Stimulated activated effector memory CD8-positive, alpha-beta T cell treated with anti-CD3 and anti-CD28 coated beads, Interleukin-12 subunit alpha, Interleukin-12 subunit beta, amount 100 ng/mL, for 72 hours (primary cell): ENCODE data around the gene ATP9A.
"Not testable (repeated sequence)": the region's sequence is repeated elsewhere in the genome, so short reads cannot be mapped to it uniquely, and the experiment has no call there.

Experiments
- ATAC-seq: fragments of 150-1000 bp; cut with Tn5 transposase; 2 replicates; pipeline ENCODE4 v1.10.0; 2021
- DNase-seq, 2 donors: peaks; one replicate each; pipeline ENCODE4 v3.0.0; 2021 to 2022; ENCODE audit warnings: low spot score in 2 of 2
- H3K27ac Mint-ChIP-seq: one replicate; pipeline ENCODE4 v1.8.0; 2022; ENCODE audit warnings: mild to moderate bottlenecking, mixed read lengths
- H3K36me3 Mint-ChIP-seq: one replicate; pipeline ENCODE4 v1.8.0; 2022; ENCODE audit warnings: mild to moderate bottlenecking, mixed read lengths
- H3K4me1 Mint-ChIP-seq: one replicate; pipeline ENCODE4 v1.8.0; 2022; ENCODE audit warnings: mixed read lengths
- H3K4me3 Mint-ChIP-seq: one replicate; pipeline ENCODE4 v1.8.0; 2022; ENCODE audit warnings: mild to moderate bottlenecking, mixed read lengths
- H3K9me3 Mint-ChIP-seq: one replicate; pipeline ENCODE4 v1.8.0; 2022; ENCODE audit warnings: mixed read lengths

Gene ATP9A, protein sequence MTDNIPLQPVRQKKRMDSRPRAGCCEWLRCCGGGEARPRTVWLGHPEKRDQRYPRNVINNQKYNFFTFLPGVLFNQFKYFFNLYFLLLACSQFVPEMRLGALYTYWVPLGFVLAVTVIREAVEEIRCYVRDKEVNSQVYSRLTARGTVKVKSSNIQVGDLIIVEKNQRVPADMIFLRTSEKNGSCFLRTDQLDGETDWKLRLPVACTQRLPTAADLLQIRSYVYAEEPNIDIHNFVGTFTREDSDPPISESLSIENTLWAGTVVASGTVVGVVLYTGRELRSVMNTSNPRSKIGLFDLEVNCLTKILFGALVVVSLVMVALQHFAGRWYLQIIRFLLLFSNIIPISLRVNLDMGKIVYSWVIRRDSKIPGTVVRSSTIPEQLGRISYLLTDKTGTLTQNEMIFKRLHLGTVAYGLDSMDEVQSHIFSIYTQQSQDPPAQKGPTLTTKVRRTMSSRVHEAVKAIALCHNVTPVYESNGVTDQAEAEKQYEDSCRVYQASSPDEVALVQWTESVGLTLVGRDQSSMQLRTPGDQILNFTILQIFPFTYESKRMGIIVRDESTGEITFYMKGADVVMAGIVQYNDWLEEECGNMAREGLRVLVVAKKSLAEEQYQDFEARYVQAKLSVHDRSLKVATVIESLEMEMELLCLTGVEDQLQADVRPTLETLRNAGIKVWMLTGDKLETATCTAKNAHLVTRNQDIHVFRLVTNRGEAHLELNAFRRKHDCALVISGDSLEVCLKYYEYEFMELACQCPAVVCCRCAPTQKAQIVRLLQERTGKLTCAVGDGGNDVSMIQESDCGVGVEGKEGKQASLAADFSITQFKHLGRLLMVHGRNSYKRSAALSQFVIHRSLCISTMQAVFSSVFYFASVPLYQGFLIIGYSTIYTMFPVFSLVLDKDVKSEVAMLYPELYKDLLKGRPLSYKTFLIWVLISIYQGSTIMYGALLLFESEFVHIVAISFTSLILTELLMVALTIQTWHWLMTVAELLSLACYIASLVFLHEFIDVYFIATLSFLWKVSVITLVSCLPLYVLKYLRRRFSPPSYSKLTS

DNA sequence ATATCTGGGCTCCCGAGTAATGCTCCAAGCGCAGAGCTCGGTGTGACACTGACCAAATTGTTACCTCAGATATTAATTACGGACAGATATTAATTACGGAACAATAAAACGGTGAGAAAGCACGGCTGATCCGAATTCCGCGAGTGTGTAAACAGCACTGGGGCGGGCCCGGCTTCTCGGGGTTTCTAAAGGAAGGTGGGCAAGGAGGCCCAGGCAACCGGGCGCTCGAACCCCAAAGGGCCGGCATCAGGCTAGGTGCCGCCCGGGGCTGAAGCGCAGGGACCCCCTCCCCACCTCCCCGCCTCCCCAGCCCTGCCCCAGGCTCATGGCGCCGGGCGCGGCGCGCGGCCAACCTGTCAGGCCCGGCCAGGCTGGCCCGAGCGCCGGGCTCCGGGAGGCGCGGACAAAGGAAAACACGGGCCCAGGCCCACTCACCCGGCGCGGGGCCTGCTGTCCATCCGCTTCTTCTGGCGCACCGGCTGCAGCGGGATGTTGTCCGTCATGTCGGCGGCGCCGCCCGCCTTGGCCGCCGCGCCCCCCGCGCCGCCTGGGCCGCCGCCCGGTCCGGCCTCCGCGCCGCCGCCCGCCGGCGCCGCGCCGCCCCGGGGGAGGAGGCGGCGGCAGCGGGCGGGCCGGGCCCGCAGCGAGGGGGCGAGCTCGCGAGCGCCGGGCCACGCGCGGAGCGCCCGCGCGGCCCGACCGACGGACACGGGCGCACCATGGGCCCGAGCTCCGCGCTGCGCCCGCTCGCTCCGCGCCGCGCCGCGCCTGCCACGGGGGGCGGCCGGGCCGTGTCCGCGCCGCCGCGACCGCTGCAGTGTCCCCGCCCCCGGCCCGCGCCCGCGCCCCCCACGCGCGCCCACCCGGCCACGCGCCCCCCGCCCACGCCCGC, at the start of gene ATP9A:
TSS of gene ATP9A (minus strand) at position 524 of the 892 bp plus-strand sequence. CDS start at position 503, 21 bp downstream.
- ATAC-seq (no peak), DNase-seq (peak in 1 of 2 donors; percentile 51)
- H3K36me3 Mint-ChIP-seq = no peaks in the 10 kb centered on the region
- peaks cover 10% of the 10 kb centered on the region for H3K4me1 Mint-ChIP-seq
- peak within 1 kb of the TSS; percentile 61 for H3K4me3 Mint-ChIP-seq
- H3K27ac Mint-ChIP-seq = no peak within 1 kb of the TSS
- H3K9me3 Mint-ChIP-seq = no peaks in the 10 kb centered on the region

DNA sequence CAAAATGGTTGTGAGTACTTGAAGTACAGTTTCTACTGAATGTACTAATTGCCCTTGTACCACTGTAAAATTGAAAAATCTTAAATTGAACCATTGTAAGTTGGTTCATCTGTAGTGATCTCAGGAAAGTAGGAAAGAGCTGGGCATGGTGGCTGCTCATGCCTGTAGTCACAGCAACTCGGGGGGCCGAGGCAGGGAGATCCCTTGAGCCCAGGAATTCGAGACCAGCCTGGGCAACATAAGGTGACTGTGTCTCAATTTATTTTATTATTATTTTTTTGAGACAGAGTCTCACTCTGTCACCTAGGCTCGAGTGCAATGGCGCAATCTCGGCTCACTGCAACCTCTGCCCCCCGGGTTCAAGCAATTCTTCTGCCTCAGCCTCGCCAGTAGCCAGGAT, 48.7 kb upstream of the ATP9A start:
- DNase-seq, H3K4me1 Mint-ChIP-seq, H3K9me3 Mint-ChIP-seq, ATAC-seq, H3K27ac Mint-ChIP-seq, H3K36me3 Mint-ChIP-seq, H3K4me3 Mint-ChIP-seq: not testable (repeated sequence)

DNA sequence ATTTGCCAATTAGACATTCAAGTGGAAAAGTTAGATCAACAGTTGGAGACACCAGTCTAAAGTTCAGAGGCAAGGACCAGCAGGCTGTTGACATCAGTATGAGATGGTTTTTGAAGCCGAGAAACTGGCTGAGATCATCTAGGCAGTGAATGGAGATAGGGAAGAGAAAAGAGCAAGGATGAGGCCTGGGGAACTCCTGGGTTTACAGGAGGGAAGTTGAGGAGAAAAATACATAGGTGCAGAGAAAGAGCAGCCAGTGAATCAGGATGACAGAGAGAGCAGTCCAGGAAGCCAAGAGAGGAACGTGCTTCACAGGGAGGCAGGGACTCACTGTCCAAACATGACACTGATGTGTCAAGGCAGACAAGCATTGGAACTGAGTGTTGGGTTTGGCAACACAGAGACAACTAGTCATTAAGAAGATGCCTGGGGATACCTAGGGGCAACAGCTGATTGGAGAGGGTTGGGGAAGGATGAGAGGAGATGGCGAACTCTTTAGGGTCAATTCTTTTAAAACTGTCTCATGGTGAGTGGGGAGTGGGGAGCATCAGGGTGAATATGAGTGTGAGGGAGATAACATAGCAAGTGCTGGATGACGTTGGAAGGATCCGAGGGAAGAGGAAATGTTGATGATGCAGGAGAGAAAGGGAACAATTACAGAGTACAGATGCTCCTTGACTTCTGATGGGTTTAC, 47.3 kb upstream of the ATP9A start:
- H3K4me1 Mint-ChIP-seq = no peaks in the 10 kb centered on the region
- no peaks in the 10 kb centered on the region for H3K36me3 Mint-ChIP-seq
- H3K9me3 Mint-ChIP-seq = no peaks in the 10 kb centered on the region
- ATAC-seq (no peak), DNase-seq (no peak)
- H3K4me3 Mint-ChIP-seq = no peak overlapping the region
- H3K27ac Mint-ChIP-seq = no peak overlapping the region

DNA sequence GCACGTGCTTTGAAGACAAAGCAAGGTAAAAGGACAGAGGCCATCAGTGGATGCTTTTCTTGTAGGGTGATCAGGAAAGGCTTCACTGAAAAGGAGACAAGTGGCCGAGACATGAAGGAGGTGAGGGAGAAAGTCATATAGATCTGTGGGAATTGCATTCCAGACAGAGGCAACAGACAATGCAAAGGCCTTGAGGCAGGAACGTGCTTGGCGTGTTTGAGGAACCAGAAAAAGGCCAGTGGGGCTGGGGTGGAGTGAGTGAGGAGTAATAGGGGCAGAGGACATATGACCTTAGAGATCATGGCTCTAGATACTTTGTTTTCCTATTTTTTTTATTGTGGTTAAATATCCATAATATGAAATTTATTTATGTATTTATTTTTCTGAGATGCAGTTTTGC, 44.7 kb upstream of the ATP9A start:
- no peak for ATAC-seq

DNA sequence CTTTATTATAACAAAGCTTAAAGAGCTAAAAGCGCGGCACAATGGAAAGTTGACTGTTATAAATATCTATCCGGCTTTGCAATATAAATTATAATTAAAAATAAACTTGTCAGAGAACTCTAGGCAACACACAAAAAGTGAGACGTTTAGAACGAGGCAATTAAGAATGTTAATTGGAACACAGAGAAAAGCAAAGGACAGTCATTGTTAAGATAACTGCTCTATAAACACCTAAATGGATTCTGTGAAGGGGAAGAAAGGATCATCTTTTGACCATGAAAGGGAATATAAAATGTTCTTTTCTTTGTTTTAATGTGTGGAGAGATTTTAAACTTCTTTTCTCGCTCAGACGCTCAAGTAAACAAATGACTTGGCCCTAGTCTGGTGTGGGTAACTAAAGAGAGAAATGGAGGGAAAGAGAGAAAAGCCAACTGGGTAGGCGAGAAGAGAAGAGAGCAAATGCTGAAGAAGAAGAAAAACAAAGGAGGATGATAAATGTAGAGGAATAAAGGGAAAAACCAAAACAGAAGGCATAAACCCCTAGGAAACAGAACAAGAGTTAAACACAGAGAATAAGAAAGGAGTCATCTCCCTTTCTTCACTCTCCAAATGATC, 43.4 kb upstream of the ATP9A start:
- no peak for ATAC-seq
- no peak for DNase-seq
- Mint-ChIP-seq H3K4me3 (no peak overlapping the region), H3K27ac (no peak overlapping the region), H3K36me3 (no peaks in the 10 kb centered on the region), H3K4me1 (no peaks in the 10 kb centered on the region), H3K9me3 (no peaks in the 10 kb centered on the region)

More for the DNA sequence above, 44.7 kb upstream of the ATP9A start:
- Mint-ChIP-seq H3K4me1 (no peaks in the 10 kb centered on the region), H3K27ac (no peak overlapping the region), H3K4me3 (no peak overlapping the region), H3K9me3 (no peaks in the 10 kb centered on the region), H3K36me3 (no peaks in the 10 kb centered on the region)
- no peak for DNase-seq

DNA sequence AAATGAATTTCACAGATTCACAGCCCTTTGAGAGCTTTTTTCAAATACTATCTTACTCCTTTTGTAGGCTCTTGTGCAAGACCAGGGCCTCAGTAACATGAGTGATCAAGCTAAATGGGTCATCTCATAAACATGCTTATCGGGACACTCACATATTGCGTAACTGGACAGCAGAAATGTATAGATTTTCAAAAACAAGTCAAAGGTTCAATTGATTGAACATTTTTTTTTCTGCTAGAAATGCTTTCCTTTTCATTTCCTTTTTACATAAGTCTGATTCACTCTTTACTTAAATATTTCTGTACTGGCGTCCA, 42.8 kb upstream of the ATP9A start:
- Mint-ChIP-seq H3K27ac (no peak overlapping the region), H3K4me1 (no peaks in the 10 kb centered on the region), H3K36me3 (no peaks in the 10 kb centered on the region), H3K9me3 (no peaks in the 10 kb centered on the region), H3K4me3 (no peak overlapping the region)
- ATAC-seq (no peak), DNase-seq (no peak)

DNA sequence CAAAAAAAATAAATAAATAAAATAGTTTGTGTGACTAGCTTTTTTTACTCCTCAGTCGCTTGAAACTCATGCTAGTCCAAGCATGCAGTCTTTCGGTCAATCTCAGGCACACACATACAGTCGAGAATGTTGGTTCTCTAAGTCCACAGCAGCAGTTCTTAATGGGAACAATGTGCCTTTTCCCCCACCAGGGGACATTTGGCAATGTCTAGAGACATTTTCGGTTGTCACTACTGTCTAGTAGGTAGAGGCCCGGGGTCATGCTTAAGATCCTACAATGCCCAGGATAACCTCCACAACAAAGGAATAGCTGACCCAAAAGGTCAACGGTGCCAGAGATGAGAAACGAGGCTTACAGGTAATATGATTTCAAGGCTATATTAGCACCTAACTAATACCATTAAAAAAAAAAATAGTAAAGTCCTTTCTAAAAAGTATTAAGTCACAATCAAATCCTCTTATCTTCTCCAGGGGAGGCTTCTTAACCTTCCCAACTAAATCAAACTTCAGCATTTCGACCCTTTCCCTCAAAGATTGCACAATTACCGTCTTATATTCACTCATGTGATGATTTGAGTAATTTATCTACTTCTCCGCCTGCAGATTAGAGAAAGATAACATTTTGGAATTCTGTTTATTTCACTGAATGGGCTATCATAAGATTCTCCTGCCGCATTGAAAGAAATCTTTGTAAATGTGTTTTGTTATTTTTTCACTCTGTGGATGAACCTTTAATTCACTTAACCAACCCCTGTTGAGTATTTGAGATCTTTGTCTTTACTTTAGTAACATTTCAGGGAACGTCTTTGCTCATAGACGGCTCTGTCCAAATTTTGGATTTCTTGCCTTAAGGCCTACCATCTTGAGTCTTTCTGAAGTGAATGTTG, 42.2 kb upstream of the ATP9A start:
- Mint-ChIP-seq H3K9me3 (no peaks in the 10 kb centered on the region), H3K4me3 (no peak overlapping the region), H3K4me1 (no peaks in the 10 kb centered on the region), H3K36me3 (no peaks in the 10 kb centered on the region), H3K27ac (no peak overlapping the region)
- DNase-seq (no peak), ATAC-seq (no peak)

DNA sequence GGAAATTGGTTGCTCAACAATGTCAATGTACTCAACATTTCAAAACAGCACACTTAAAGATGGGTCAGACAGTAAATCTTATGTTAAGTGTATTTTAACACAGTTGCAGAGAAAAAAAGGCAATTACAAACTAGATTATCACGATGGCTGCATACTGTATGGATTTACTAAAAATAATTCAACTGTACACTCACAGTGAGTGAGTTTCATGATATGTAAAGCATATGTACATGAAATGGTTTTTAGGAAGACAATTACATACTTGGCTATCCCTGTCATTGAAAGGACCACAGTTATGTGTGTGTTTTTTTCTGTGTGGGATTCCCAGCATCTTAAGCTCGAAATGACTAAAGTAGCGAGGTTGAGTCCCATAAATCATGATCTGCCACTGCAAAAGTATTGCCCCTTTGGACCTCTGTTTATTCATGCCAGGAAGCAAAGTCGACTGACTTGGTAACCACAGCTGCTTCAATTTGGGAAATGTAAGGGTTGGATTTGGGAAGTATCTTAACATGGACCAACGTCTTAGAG, 39.6 kb upstream of the ATP9A start:
- H3K36me3 Mint-ChIP-seq = no peaks in the 10 kb centered on the region
- H3K27ac Mint-ChIP-seq = no peak overlapping the region
- H3K4me1 Mint-ChIP-seq = no peaks in the 10 kb centered on the region
- no peaks in the 10 kb centered on the region for H3K9me3 Mint-ChIP-seq
- DNase-seq (no peak), ATAC-seq (no peak)
- no peak overlapping the region for H3K4me3 Mint-ChIP-seq

DNA sequence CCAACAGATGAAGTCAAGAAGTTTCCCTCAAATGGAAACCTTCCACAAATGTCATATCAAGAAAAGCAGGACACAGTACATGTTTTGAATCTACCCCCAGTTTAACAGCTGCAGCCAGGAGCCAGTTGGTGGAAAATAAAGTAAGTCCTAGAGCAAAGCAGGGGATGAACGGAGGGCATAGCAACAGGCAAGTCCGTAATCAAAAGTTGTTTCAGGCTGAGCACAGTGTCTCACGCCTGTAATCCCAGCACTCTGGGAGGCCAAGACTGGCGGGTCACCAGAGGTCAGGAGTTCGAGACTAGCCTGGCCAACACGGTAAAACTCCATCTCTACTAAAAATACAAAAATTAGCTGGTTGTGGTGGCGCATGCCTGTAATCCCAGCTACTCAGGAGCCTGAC, 36.6 kb upstream of the ATP9A start:
- Mint-ChIP-seq H3K4me3 (no peak overlapping the region), H3K4me1 (peaks cover 5% of the 10 kb centered on the region), H3K9me3 (no peaks in the 10 kb centered on the region), H3K27ac (no peak overlapping the region), H3K36me3 (no peaks in the 10 kb centered on the region)
- no peak for ATAC-seq
- no peak for DNase-seq

DNA sequence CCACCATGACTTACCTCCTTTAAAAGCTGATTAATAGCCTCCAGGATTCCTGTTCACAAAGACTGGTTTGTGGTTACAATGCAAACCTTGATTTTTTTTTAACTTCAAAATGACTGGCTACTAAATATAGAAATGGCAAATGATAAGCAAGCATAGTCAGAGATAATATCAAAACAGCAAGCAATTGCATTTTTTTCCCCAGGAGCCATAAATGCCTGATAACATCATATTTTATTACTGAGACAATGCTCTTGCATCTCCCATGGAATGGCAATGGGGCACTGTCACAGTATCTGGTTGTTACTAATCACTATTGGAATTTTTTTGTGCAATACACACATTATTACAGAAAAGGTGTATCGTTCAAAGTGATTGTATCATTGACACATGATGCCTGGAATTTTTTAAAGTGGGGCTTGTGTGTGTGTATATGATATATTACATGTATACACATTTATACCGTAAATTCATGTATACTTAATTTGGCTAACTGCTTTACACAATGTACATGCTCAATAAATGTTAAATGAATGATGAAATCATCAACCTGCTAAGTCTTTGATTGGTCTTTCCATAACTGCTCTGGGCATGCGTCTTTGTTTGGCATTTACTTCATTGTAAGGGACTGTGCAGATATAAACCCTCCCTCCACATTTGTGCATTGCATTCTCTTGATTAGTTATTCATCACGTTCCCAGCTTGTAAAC, 35.1 kb upstream of the ATP9A start:
- DNase-seq = no peak
- Mint-ChIP-seq H3K4me1 (peaks cover 5% of the 10 kb centered on the region), H3K9me3 (no peaks in the 10 kb centered on the region), H3K4me3 (no peak overlapping the region), H3K36me3 (no peaks in the 10 kb centered on the region), H3K27ac (no peak overlapping the region)
- ATAC-seq = no peak

DNA sequence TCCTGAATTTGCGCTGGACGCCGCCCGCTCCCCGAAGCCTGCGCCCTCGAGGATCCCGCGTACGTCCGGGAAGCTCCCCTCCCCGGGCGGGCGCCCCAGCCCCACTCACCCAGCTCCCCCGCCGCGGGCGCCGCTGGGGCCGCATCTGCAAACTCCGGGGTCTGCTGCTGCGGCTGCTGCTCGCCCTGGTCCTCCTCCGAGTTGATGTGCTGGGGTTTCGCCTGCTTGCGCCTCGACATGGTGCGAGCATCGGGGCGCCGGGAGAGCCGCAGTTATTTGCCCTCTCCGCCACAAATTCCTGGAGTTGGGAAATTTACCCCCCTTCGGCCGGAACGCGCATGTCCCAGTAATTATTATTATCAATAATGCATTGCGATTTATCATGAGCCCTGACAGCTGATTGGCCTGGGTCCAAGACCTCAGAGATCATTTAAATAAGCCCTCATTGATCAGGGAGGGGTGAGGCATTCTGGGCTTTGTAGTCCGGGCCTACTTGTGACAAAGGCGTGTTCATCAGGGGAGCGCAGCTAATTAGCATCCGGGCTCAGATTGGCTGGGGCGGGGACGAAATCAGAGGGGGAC, 34.1 kb upstream of the ATP9A start, which contains the start of gene SALL4:
TSS of gene SALL4 (minus strand) at position 352 of the 582 bp plus-strand sequence. CDS start at position 239, 113 bp downstream.
- ATAC-seq (no peak), DNase-seq (no peak)
- no peaks in the 10 kb centered on the region for H3K36me3 Mint-ChIP-seq
- H3K27ac Mint-ChIP-seq = no peak within 1 kb of the TSS
- no peaks in the 10 kb centered on the region for H3K9me3 Mint-ChIP-seq
- H3K4me1 Mint-ChIP-seq = peaks cover 5% of the 10 kb centered on the region
- H3K4me3 Mint-ChIP-seq = peak within 1 kb of the TSS; percentile 63

DNA sequence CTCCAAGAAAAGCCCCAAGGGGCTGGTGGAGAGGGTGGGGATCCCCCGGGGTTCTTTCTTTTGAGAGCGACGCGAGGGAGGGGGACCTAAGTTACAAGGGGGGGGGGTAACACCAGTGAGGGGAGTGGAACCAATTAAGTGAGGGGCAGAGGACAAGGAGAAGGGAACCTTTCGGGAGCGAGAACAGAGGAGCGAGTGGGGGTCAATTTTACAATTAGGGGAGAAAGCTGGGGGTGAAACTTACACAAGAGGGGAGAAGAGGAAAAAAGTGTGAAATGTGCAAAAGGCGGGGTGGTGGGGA, 33.6 kb upstream of the ATP9A start:
- DNase-seq (no peak), ATAC-seq (no peak)
- H3K4me1 Mint-ChIP-seq = peaks cover 5% of the 10 kb centered on the region
- H3K36me3 Mint-ChIP-seq = no peaks in the 10 kb centered on the region
- no peaks in the 10 kb centered on the region for H3K9me3 Mint-ChIP-seq
- no peak overlapping the region for H3K27ac Mint-ChIP-seq
- no peak overlapping the region for H3K4me3 Mint-ChIP-seq
